ENCODE data around the gene VAMP1. TPM values are rescaled to one million over a fixed set of nuclear protein-coding genes. Genes with fewer than 3 reads are reported as not detected.

Gene VAMP1
- 10 to 100 TPM in 1 of 2 donors, 1 to 10 TPM in 1; 7.5 to 14.1 TPM for total RNA-seq
- 1 to 10 TPM; 4.7 to 5.1 TPM for polyA plus RNA-seq
- long read RNA-seq, donor 1, partial matches to known transcripts: 12 of 16 reads
- long read RNA-seq, donor 1, other reads (novel, unspliced or antisense): 0 of 16 reads
- long read RNA-seq, donor 2: 0 reads
- long read RNA-seq, donor 3, partial matches to known transcripts: 0 of 1 reads
- long read RNA-seq, donor 3, other reads (novel, unspliced or antisense): 0 of 1 reads
- long read RNA-seq, donor 4: 0 reads
- long read RNA-seq, donor 5, partial matches to known transcripts: 14 of 19 reads
- long read RNA-seq, donor 5, other reads (novel, unspliced or antisense): 0 of 19 reads

- no peaks in the 10 kb centered on the region for H3K9me3 ChIP-seq (ENCODE audit: control insufficient read depth in 4 of 4, insufficient read depth in 3 of 4, low read length in 3 of 4)
- 0% methylated on average over 69 of the region's 69 CpGs for WGBS, 2 donors
- no peak for TF ChIP-seq CTCF (IDR thresholded peaks at IDR 0.05; ENCODE audit: control extremely low read depth, extremely low read depth)
- ATAC-seq (ENCODE audit: insufficient read depth, low FRiP score) (peak; percentile 96), DNase-seq (peak; percentile 98 to 99 (median 99))
- peak within 1 kb of the TSS; percentile 86 to 91 for H3K27ac ChIP-seq (ENCODE audit: low read depth in 1 of 2, low read length in 1 of 2)
- H3K36me3 ChIP-seq (ENCODE audit: control insufficient read depth in 4 of 4, insufficient read depth in 4 of 4, low read length in 4 of 4): peaks cover 0 to 8% (median 5%) of the 10 kb centered on the region in 4 donors
- H3K27me3 ChIP-seq (ENCODE audit: control insufficient read depth in 3 of 3, insufficient read depth in 3 of 3, low read length in 2 of 3): no peaks in the 10 kb centered on the region
- peaks cover 4 to 12% (median 7%) of the 10 kb centered on the region in 5 donors for H3K4me1 ChIP-seq (ENCODE audit: control insufficient read depth in 5 of 5, insufficient read depth in 5 of 5, low read length in 5 of 5)
- peak within 1 kb of the TSS; percentile 27 to 87 for H3K9ac ChIP-seq (ENCODE audit: insufficient read depth in 1 of 2, low read length in 2 of 2)
- H3K4me3 ChIP-seq: peak within 1 kb of the TSS; percentile 58
Measured at GRCh38 chr12:6470375-6471163, at the start of gene VAMP1. TSS of gene VAMP1 (minus strand) at chr12:6470677. CDS start at chr12:6470531, 146 bp downstream.

- Histone ChIP-seq H3K27me3 (ENCODE audit: control insufficient read depth in 3 of 3, insufficient read depth in 3 of 3, low read length in 2 of 3) (no peaks in the 10 kb centered on the region), H3K4me3 (no peak overlapping the region), H3K27ac (ENCODE audit: low read depth in 1 of 2, low read length in 1 of 2) (no peak overlapping the region), H3K9me3 (ENCODE audit: control insufficient read depth in 4 of 4, insufficient read depth in 3 of 4, low read length in 3 of 4) (no peaks in the 10 kb centered on the region), H3K9ac (ENCODE audit: insufficient read depth in 1 of 2, low read length in 2 of 2) (no peak overlapping the region), H3K36me3 (ENCODE audit: control insufficient read depth in 4 of 4, insufficient read depth in 4 of 4, low read length in 4 of 4) (peaks cover 29 to 64% (median 48%) of the 10 kb centered on the region in 4 donors), H3K4me1 (ENCODE audit: control insufficient read depth in 5 of 5, insufficient read depth in 5 of 5, low read length in 5 of 5) (no peaks in the 10 kb centered on the region)
- DNase-seq: no peak
- WGBS, 2 donors: 81 to 90% methylated on average over 3 of the region's 3 CpGs
- no peak for ATAC-seq (ENCODE audit: insufficient read depth, low FRiP score)
- no peak for TF ChIP-seq CTCF (IDR thresholded peaks at IDR 0.05; ENCODE audit: control extremely low read depth, extremely low read depth)
Measured at GRCh38 chr12:6520186-6520585, 49.7 kb upstream of the VAMP1 start.

GRCh38 chr12:6508087-6508486 is 37.6 kb upstream of the VAMP1 start:
- 83 to 89% methylated on average over 7 of the region's 7 CpGs for WGBS, 2 donors
- DNase-seq: no peak
- no peak overlapping the region for H3K27ac ChIP-seq (ENCODE audit: low read depth in 1 of 2, low read length in 1 of 2)
- H3K9me3 ChIP-seq (ENCODE audit: control insufficient read depth in 4 of 4, insufficient read depth in 3 of 4, low read length in 3 of 4): no peaks in the 10 kb centered on the region
- no peak for TF ChIP-seq CTCF (IDR thresholded peaks at IDR 0.05; ENCODE audit: control extremely low read depth, extremely low read depth)
- no peak overlapping the region for H3K4me3 ChIP-seq
- no peak for ATAC-seq (ENCODE audit: insufficient read depth, low FRiP score)
- H3K27me3 ChIP-seq (ENCODE audit: control insufficient read depth in 3 of 3, insufficient read depth in 3 of 3, low read length in 2 of 3): no peaks in the 10 kb centered on the region
- H3K9ac ChIP-seq (ENCODE audit: insufficient read depth in 1 of 2, low read length in 2 of 2): no peak overlapping the region
- H3K4me1 ChIP-seq (ENCODE audit: control insufficient read depth in 5 of 5, insufficient read depth in 5 of 5, low read length in 5 of 5): no peaks in the 10 kb centered on the region
- peaks cover 9 to 29% (median 12%) of the 10 kb centered on the region in 4 donors for H3K36me3 ChIP-seq (ENCODE audit: control insufficient read depth in 4 of 4, insufficient read depth in 4 of 4, low read length in 4 of 4)
